Lung (tissue), 12 donors: ENCODE results near the gene SPX. TPM values are rescaled to one million over a fixed set of nuclear protein-coding genes. Genes with fewer than 3 reads are reported as not detected.

Experiments used
- ATAC-seq: fragments of 200-7000 bp; cut with Tn5 transposase; one replicate; pipeline ENCODE4 v1.9.1; 2020; ENCODE audit warnings: moderate number of reproducible peaks; ENCODE audit not compliant: insufficient read depth, low FRiP score
- DNase-seq, 3 donors: peaks; one replicate each; pipeline ENCODE4 v3.0.0-alpha.2; 2013 to 2017
- H3K27ac ChIP-seq, 2 donors: one replicate each; pipeline ENCODE4 v1.5.1; 2013; ENCODE audit warnings: mild to moderate bottlenecking in 2 of 2, moderate library complexity in 2 of 2, control low read depth in 1 of 2, inconsistent platforms in 1 of 2, low read depth in 1 of 2, low read length in 1 of 2
- H3K27me3 ChIP-seq, 3 donors: one replicate each; pipeline ENCODE4 v1.5.1; 2013; ENCODE audit warnings: low read length in 2 of 3; ENCODE audit not compliant: control insufficient read depth in 3 of 3, insufficient read depth in 3 of 3
- H3K36me3 ChIP-seq, 4 donors: one replicate each; pipeline ENCODE4 v1.5.1; 2013; ENCODE audit warnings: low read length in 4 of 4, mild to moderate bottlenecking in 1 of 4, moderate library complexity in 1 of 4; ENCODE audit not compliant: control insufficient read depth in 4 of 4, insufficient read depth in 4 of 4
- H3K4me1 ChIP-seq, 5 donors: one replicate each; pipeline ENCODE4 v1.5.1; 2013; ENCODE audit warnings: low read length in 5 of 5, mild to moderate bottlenecking in 2 of 5, moderate library complexity in 1 of 5; ENCODE audit not compliant: control insufficient read depth in 5 of 5, insufficient read depth in 5 of 5
- H3K4me3 ChIP-seq: one replicate; pipeline ENCODE4 v1.5.1; 2013; ENCODE audit warnings: mild to moderate bottlenecking, control low read depth, moderate library complexity
- H3K9ac ChIP-seq, 2 donors: one replicate each; pipeline ENCODE4 v1.5.1; 2013; ENCODE audit warnings: low read length in 2 of 2, control low read depth in 1 of 2; ENCODE audit not compliant: insufficient read depth in 1 of 2
- H3K9me3 ChIP-seq, 4 donors: one replicate each; pipeline ENCODE4 v1.5.1; 2013; ENCODE audit warnings: low read length in 3 of 4, mild to moderate bottlenecking in 1 of 4, moderate library complexity in 1 of 4; ENCODE audit not compliant: control insufficient read depth in 4 of 4, insufficient read depth in 3 of 4
- CTCF ChIP-seq: IDR thresholded peaks from 2 replicates; pipeline ENCODE4 v1.5.1; 2012; ENCODE audit warnings: mild to moderate bottlenecking; ENCODE audit errors: control extremely low read depth, extremely low read depth
- WGBS, 2 donors: extraction: QIAGEN DNeasy Blood & Tissue Kit; methylation state at CpG; one replicate each; pipeline ENCODE4 v1.1.7; 2013; 5-methylcytosine and 5-hydroxymethylcytosine counted together
- polyA plus RNA-seq, 2 donors: library from polyadenylated mRNA; stranded (reverse); fragments of 200-250 nt; gene quantifications; one replicate each; pipeline ENCODE4 v1.2.1, GENCODE V29; 2013
- total RNA-seq, 2 donors: library from RNA; depleted of rRNA in 1 of 2; stranded (reverse); fragments of >200 nt in 1 of 2; gene quantifications; one replicate each; pipeline ENCODE4 v1.2.1, GENCODE V29; 2014 to 2021
- donor health status: control.
- donor health status: control.
- donor health status: Bipolar disorder and iron deficiency.
- donor health status: healthy.
- donor health status: DM: yes; HTN: yes; CAD: no.

SPX gene
- total and polyA plus RNA-seq, 4 donors, result 0.09 to 24.0 (median 0.55) TPM

- TF ChIP-seq CTCF, result no peak
- Histone ChIP-seq H3K27me3 (no peaks in the 10 kb centered on the region), H3K4me3 (no peak overlapping the region), H3K27ac (no peak overlapping the region), H3K4me1 (peaks cover 0 to 3% (median 0%) of the 10 kb centered on the region in 5 donors), H3K36me3 (peaks cover 3 to 11% (median 8%) of the 10 kb centered on the region in 4 donors), H3K9me3 (no peaks in the 10 kb centered on the region), H3K9ac (no peak overlapping the region)
- DNase-seq, result peak in 2 of 3 donors; percentile 35 to 59
- WGBS, 2 donors, result 79 to 84% methylated on average over 3 of the region's 3 CpGs
- no peak for ATAC-seq
Measured at GRCh38 chr12:21518451-21518850, 7.6 kb upstream of the SPX start.

GRCh38 chr12:21521541-21521940, 4.6 kb upstream of the SPX start:
- no peak overlapping the region for H3K4me3 ChIP-seq
- WGBS, 2 donors, result 55 to 76% methylated on average over 1 of the region's 1 CpG
- no peak overlapping the region for H3K9ac ChIP-seq
- H3K4me1 ChIP-seq, result peaks cover 0 to 3% (median 0%) of the 10 kb centered on the region in 5 donors
- ATAC-seq (no peak), DNase-seq (no peak)
- H3K9me3 ChIP-seq, result no peaks in the 10 kb centered on the region
- no peak for TF ChIP-seq CTCF
- no peaks in the 10 kb centered on the region for H3K36me3 ChIP-seq
- no peak overlapping the region for H3K27ac ChIP-seq
- peaks cover 0 to under 1% (median 0%) of the 10 kb centered on the region in 3 donors for H3K27me3 ChIP-seq

GRCh38 chr12:21523148-21523547, 2.9 kb upstream of the SPX start:
- Histone ChIP-seq H3K4me3 (no peak overlapping the region), H3K9ac (no peak overlapping the region), H3K27me3 (peaks cover 0 to 8% (median 7%) of the 10 kb centered on the region in 3 donors), H3K9me3 (no peaks in the 10 kb centered on the region), H3K27ac (no peak overlapping the region), H3K36me3 (no peaks in the 10 kb centered on the region), H3K4me1 (peaks cover 0 to 10% (median 5%) of the 10 kb centered on the region in 5 donors)
- ATAC-seq, result no peak
- no peak for TF ChIP-seq CTCF
- no peak for DNase-seq
